GM10248 (cell line): ENCODE results near the gene CFAP61.

Source experiments
- CTCF ChIA-PET: fragments of 300-600 bp; sonication (Branson Sonifier 250); formaldehyde crosslinking; extraction: SDS; loops from one replicate; lab custom pipeline; 2021; ENCODE audit warnings: antibody characterized with exemption; lab: Yijun Ruan, JAX
- POLR2A ChIA-PET: fragments of 350-650 bp; sonication (Branson Sonifier 250); formaldehyde crosslinking; extraction: SDS; loops from one replicate; lab custom pipeline; 2020; ENCODE audit warnings: antibody characterized with exemption; lab: Yijun Ruan, JAX
- DNase-seq: peaks from one replicate; pipeline ENCODE4 v3.0.0; 2012; ENCODE audit errors: extremely low spot score
- TF ChIP-seq, protein P1 (sequence below): IDR thresholded peaks from 2 replicates; pipeline ENCODE4 v1.5.1; 2012; ENCODE audit warnings: mild to moderate bottlenecking, low read depth; ENCODE audit errors: extremely low read depth, missing control alignments, control extremely low read depth

The CFAP61 gene

DNA sequence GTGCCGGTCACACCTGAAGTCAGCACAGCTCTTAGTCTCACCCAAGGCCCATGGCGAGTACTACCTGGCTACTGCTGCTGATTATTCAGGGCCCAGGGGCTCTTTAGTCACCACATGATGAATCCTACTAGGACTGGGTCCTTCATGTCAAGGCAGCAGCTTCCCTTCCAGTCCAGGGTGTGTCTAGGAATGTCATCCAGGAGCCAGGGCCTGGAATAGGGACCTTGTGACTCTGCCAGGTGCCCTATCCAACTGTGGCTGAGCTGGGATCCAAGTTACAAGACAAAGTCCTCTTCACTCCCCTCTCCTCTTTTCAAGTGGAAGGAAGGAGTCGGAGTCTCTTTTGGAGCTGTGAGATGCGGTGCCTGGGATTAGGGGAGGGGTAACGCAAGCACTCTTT, 85.5 kb downstream of the CFAP61 start:
- TF ChIP-seq, protein P1, sequence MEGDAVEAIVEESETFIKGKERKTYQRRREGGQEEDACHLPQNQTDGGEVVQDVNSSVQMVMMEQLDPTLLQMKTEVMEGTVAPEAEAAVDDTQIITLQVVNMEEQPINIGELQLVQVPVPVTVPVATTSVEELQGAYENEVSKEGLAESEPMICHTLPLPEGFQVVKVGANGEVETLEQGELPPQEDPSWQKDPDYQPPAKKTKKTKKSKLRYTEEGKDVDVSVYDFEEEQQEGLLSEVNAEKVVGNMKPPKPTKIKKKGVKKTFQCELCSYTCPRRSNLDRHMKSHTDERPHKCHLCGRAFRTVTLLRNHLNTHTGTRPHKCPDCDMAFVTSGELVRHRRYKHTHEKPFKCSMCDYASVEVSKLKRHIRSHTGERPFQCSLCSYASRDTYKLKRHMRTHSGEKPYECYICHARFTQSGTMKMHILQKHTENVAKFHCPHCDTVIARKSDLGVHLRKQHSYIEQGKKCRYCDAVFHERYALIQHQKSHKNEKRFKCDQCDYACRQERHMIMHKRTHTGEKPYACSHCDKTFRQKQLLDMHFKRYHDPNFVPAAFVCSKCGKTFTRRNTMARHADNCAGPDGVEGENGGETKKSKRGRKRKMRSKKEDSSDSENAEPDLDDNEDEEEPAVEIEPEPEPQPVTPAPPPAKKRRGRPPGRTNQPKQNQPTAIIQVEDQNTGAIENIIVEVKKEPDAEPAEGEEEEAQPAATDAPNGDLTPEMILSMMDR = no peak
- CTCF ChIA-PET = no interaction called here
- POLR2A ChIA-PET = no interaction called here
- DNase-seq = no peak

GRCh38 chr20:20138301-20139064, 86.2 kb downstream of the CFAP61 start:
- ChIA-PET CTCF (no interaction called here), POLR2A (no interaction called here)

DNA sequence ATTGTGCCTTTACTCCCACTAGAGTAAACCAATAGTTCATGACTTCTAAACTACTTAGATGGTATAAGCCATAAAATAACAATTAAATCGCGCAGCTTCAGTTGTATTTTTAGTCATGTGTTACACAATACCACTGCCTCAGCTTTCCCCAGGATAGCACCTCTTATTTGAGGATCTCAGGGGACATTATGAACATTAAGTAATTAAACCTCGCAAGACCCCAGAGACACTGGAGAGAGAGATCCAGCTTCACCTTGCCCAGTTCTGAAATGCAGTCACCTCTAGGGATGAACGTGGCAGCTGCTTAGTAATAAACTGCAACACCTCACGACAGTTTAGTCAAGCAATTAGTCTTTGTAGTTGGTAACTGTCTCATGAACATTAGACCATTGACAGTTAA, 87.1 kb downstream of the CFAP61 start:
- POLR2A ChIA-PET = no interaction called here
- TF ChIP-seq, protein P1 = no peak
- CTCF ChIA-PET = no interaction called here
- DNase-seq = no peak

More at GRCh38 chr20:20138301-20139064, 86.2 kb downstream of the CFAP61 start:
- DNase-seq = no peak
- TF ChIP-seq, protein P1 = no peak

- TF ChIP-seq, protein P1 = no peak
- DNase-seq = no peak
- ChIA-PET POLR2A (no interaction called here), CTCF (interaction anchor here (1.2 to 1.6 kb wide), 2 partner anchors 15 to 27 kb away, joined by 3 read pairs; no protein-coding TSS in a partner anchor)
Observed at GRCh38 chr20:20143165-20143564, 90.8 kb downstream of the CFAP61 start.

- POLR2A ChIA-PET = no interaction called here
- TF ChIP-seq, protein P1 = no peak
- no peak for DNase-seq
- CTCF ChIA-PET = interaction anchor here (1.2 to 1.6 kb wide), 2 partner anchors 14 to 27 kb away, joined by 3 read pairs; no protein-coding TSS in a partner anchor
Observed at GRCh38 chr20:20143646-20144045, 91.3 kb downstream of the CFAP61 start.

DNA sequence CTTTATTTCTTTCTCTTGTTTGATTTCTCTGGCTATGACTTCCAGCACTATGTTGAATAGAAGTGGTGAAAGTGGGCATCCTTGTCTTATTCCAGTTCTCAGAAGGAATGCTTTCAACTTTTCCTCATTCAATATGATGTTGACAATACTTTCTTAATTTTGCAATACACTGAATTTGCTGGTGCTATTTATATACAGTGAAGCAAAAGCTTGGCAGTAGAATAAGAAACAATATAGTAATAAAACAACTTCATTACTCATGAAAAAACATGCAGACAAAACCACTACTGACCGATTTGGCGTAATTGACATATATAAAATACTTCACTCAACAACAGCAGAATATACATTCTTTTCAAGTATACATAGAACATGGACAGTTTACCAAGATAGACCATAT, 96.4 kb downstream of the CFAP61 start:
- POLR2A ChIA-PET = no interaction called here
- TF ChIP-seq, protein P1 = no peak

GRCh38 chr20:20150241-20150640, 97.9 kb downstream of the CFAP61 start:
- ChIA-PET CTCF (no interaction called here), POLR2A (no interaction called here)
- TF ChIP-seq, protein P1 = no peak
- no peak for DNase-seq

More for the DNA sequence above, 96.4 kb downstream of the CFAP61 start:
- CTCF ChIA-PET = no interaction called here
- DNase-seq = no peak
